Central memory CD4-positive, alpha-beta T cell (primary cell): ENCODE measurements around the gene C16orf90.
"Not testable (repeated sequence)": the region's sequence is repeated elsewhere in the genome, so short reads cannot be mapped to it uniquely, and the experiment has no call there.

Experiments
- DNase-seq: peaks from one replicate; pipeline ENCODE4 v3.0.0; 2022

C16orf90 gene

GRCh38 chr16:3482659-3483241 lies 12.5 kb downstream of the C16orf90 start:
- no peak for DNase-seq

- DNase-seq = no peak
These were observed 13.3 kb downstream of the C16orf90 start for GRCh38 chr16:3481696-3482658.

GRCh38 chr16:3480901-3481695 lies 14.2 kb downstream of the C16orf90 start:
- no peak for DNase-seq

GRCh38 chr16:3479654-3480216 lies 15.6 kb downstream of the C16orf90 start:
- no peak for DNase-seq

- DNase-seq = no peak
These were observed 16.9 kb downstream of the C16orf90 start for GRCh38 chr16:3478242-3478925.

GRCh38 chr16:3476409-3476808 lies 18.9 kb downstream of the C16orf90 start:
- no peak for DNase-seq

- no peak for DNase-seq
These were observed 19.5 kb downstream of the C16orf90 start for GRCh38 chr16:3475604-3476375.

- not testable (repeated sequence) for DNase-seq
These were observed 20.4 kb downstream of the C16orf90 start for GRCh38 chr16:3474870-3475269.

- DNase-seq = no peak
These were observed 21.0 kb downstream of the C16orf90 start for GRCh38 chr16:3474136-3474779.

- not testable (repeated sequence) for DNase-seq
These were observed 21.7 kb downstream of the C16orf90 start for GRCh38 chr16:3473596-3473943.

- no peak for DNase-seq
These were observed 22.3 kb downstream of the C16orf90 start for GRCh38 chr16:3472878-3473595.

GRCh38 chr16:3471518-3472176 lies 23.6 kb downstream of the C16orf90 start:
- no peak for DNase-seq

GRCh38 chr16:3470723-3471122 lies 24.6 kb downstream of the C16orf90 start:
- DNase-seq = no peak

- DNase-seq = no peak
These were observed 25.6 kb downstream of the C16orf90 start for GRCh38 chr16:3469736-3470135.

- no peak for DNase-seq
These were observed 26.8 kb downstream of the C16orf90 start for GRCh38 chr16:3468501-3468900.

GRCh38 chr16:3467921-3468320 lies 27.4 kb downstream of the C16orf90 start:
- DNase-seq = no peak

GRCh38 chr16:3467182-3467581 lies 28.1 kb downstream of the C16orf90 start:
- no peak for DNase-seq

GRCh38 chr16:3465911-3466584 lies 29.2 kb downstream of the C16orf90 start:
- no peak for DNase-seq

- DNase-seq = no peak
These were observed 30.0 kb downstream of the C16orf90 start for GRCh38 chr16:3465301-3465700.
